ENCODE measurements around the gene FANCC. TPM values are rescaled to one million over a fixed set of nuclear protein-coding genes. Genes with fewer than 3 reads are reported as not detected.

FANCC gene
- total and polyA plus RNA-seq, 11 donors, result 2.4 to 6.2 (median 4.2) TPM

- 35 to 64% (median 42%) methylated on average over 26 to 29 of the region's 29 CpGs for WGBS, 4 donors
- DNase-seq, result peak; percentile 37 to 73 (median 65)
- intact Hi-C loops (cut with DNase I), result loop anchor here in 2 of 10 donors (10.0 kb wide), 2 partner anchors 192 to 562 kb away; partner anchors contain the start of gene ERCC6L2 (in 1 of the 2)
- Histone ChIP-seq H3K27ac (no peak overlapping the region), H3K4me3 (peak overlapping the region in 10 of 12 donors; percentile 15 to 55 (median 44)), H3K27me3 (no peaks in the 10 kb centered on the region), H3K9me3 (no peaks in the 10 kb centered on the region), H3K36me3 (no peaks in the 10 kb centered on the region), H3K4me1 (peaks cover 0 to 15% (median 5%) of the 10 kb centered on the region in 12 donors)
- TF ChIP-seq POLR2A (IDR thresholded peaks at IDR 0.05), result no peak
- TF ChIP-seq CTCF (IDR thresholded peaks at IDR 0.05), result no peak
- ATAC-seq, result peak in 3 of 4 donors; percentile 43 to 71 (median 48)
These were observed 4.5 kb downstream of the FANCC start for GRCh38 chr9:95313010-95313498.

DNA sequence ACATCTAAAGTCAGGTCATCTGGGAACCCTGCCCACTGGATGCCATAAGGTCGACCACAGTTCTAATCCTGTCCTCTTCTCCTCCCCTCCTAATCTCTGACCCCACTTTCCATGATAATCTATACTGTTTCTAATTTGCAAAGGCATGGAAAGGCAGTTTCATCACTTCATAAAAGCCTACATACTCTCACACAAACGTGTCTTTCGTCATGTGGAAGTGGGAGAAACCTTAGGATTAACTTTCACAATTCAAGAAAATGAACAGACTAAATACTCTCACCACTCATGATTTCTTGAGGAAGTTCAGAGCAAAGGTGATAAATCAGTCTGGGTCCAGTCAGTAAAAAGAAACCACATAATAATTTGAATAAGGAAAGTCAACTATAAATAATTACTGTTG lies 5.5 kb downstream of the FANCC start:
- ATAC-seq, result no peak
- no peaks in the 10 kb centered on the region for H3K9me3 ChIP-seq
- DNase-seq, result no peak
- H3K4me1 ChIP-seq, result peaks cover 0 to 15% (median 5%) of the 10 kb centered on the region in 12 donors
- H3K36me3 ChIP-seq, result no peaks in the 10 kb centered on the region
- WGBS, 4 donors, result 50 to 57% (median 54%) methylated on average over 3 of the region's 3 CpGs
- H3K4me3 ChIP-seq, result no peak overlapping the region
- no peak overlapping the region for H3K27ac ChIP-seq
- intact Hi-C loops (cut with DNase I), result loop anchor here in 2 of 10 donors (10.0 kb wide), 2 partner anchors 193 to 563 kb away; partner anchors contain the start of gene ERCC6L2 (in 1 of the 2)
- no peaks in the 10 kb centered on the region for H3K27me3 ChIP-seq
- no peak for TF ChIP-seq CTCF (IDR thresholded peaks at IDR 0.05)
- no peak for TF ChIP-seq POLR2A (IDR thresholded peaks at IDR 0.05)

DNA sequence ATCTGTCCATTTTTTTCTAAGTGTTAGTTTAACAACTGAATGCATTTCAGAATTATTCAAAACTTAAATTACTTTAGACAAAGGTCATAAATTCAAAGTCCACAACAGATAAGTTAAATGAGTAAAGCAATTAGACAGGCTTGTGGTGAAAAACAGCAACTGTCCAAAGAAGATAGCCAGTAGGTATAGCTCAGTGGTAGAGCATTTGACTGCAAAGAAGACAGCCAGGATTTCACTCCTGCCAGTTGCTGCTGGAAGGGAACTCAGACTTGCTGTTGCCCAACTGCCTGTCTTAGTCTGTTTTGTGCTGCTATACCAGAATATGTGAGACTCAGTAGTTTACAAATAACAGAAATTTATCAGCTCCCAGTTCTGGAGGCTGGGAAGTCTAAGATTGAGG lies 10.0 kb downstream of the FANCC start:
- TF ChIP-seq CTCF (IDR thresholded peaks at IDR 0.05) (no peak), POLR2A (IDR thresholded peaks at IDR 0.05) (no peak)
- no peak overlapping the region for H3K4me3 ChIP-seq
- H3K9me3 ChIP-seq, result no peaks in the 10 kb centered on the region
- ATAC-seq, result no peak
- no peaks in the 10 kb centered on the region for H3K27me3 ChIP-seq
- no peak for DNase-seq
- no peak overlapping the region for H3K27ac ChIP-seq
- H3K36me3 ChIP-seq, result no peaks in the 10 kb centered on the region
- no peaks in the 10 kb centered on the region for H3K4me1 ChIP-seq
- intact Hi-C loops (cut with DNase I), result no loop called here

- DNase-seq, result no peak
- ATAC-seq, result no peak
- TF ChIP-seq CTCF (IDR thresholded peaks at IDR 0.05), result no peak
- TF ChIP-seq POLR2A (IDR thresholded peaks at IDR 0.05), result no peak
- no peak overlapping the region for H3K27ac ChIP-seq
- no peaks in the 10 kb centered on the region for H3K9me3 ChIP-seq
- intact Hi-C loops (cut with DNase I), result no loop called here
- no peaks in the 10 kb centered on the region for H3K4me1 ChIP-seq
- H3K27me3 ChIP-seq, result no peaks in the 10 kb centered on the region
- no peak overlapping the region for H3K4me3 ChIP-seq
- H3K36me3 ChIP-seq, result no peaks in the 10 kb centered on the region
- 95 to 98% (median 98%) methylated on average over 6 of the region's 6 CpGs for WGBS, 4 donors
These were observed 10.7 kb downstream of the FANCC start for GRCh38 chr9:95306819-95307218.
